Muscle layer of duodenum (tissue), 2 donors: ENCODE measurements around the gene LRFN4.

Experiments used
- H3K27ac ChIP-seq: one replicate; pipeline ENCODE4 v1.7.0; 2013; ENCODE audit warnings: mild to moderate bottlenecking, low read length
- H3K27me3 ChIP-seq: one replicate; pipeline ENCODE4 v1.7.0; 2013; ENCODE audit warnings: low read depth, mild to moderate bottlenecking, control low read depth, low read length
- H3K36me3 ChIP-seq, 2 donors: one replicate each; pipeline ENCODE4 v1.7.0; 2013; ENCODE audit warnings: low read length in 2 of 2, control low read depth in 1 of 2, mild to moderate bottlenecking in 1 of 2; ENCODE audit not compliant: insufficient read depth in 2 of 2, control insufficient read depth in 1 of 2
- H3K4me1 ChIP-seq, 2 donors: one replicate each; pipeline ENCODE4 v1.7.0; 2013; ENCODE audit warnings: low read length in 2 of 2, mild to moderate bottlenecking in 2 of 2, control low read depth in 1 of 2, moderate library complexity in 1 of 2; ENCODE audit not compliant: insufficient read depth in 2 of 2, control insufficient read depth in 1 of 2
- H3K4me3 ChIP-seq, 2 donors: one replicate each; pipeline ENCODE4 v1.7.0; 2013; ENCODE audit warnings: low read length in 2 of 2, low read depth in 1 of 2, mild to moderate bottlenecking in 1 of 2
- H3K9me3 ChIP-seq, 2 donors: one replicate each; pipeline ENCODE4 v1.7.0; 2013; ENCODE audit warnings: low read length in 2 of 2, control low read depth in 1 of 2, mild to moderate bottlenecking in 1 of 2; ENCODE audit not compliant: control insufficient read depth in 1 of 2
- donor health status: healthy.

The LRFN4 gene

GRCh38 chr11:66860449-66860831, 3.6 kb downstream of the LRFN4 start:
- no peak overlapping the region for H3K27ac ChIP-seq
- no peaks in the 10 kb centered on the region for H3K9me3 ChIP-seq
- H3K27me3 ChIP-seq, result no peaks in the 10 kb centered on the region
- H3K4me3 ChIP-seq, result no peak overlapping the region
- peaks cover 4% of the 10 kb centered on the region in 2 donors for H3K4me1 ChIP-seq
- no peaks in the 10 kb centered on the region for H3K36me3 ChIP-seq

- Histone ChIP-seq H3K36me3 (no peaks in the 10 kb centered on the region), H3K27me3 (no peaks in the 10 kb centered on the region), H3K9me3 (no peaks in the 10 kb centered on the region), H3K4me1 (no peaks in the 10 kb centered on the region), H3K27ac (no peak overlapping the region), H3K4me3 (no peak overlapping the region)
Measured at GRCh38 chr11:66861038-66861773, 4.3 kb downstream of the LRFN4 start.

- Histone ChIP-seq H3K36me3 (no peaks in the 10 kb centered on the region), H3K4me1 (no peaks in the 10 kb centered on the region), H3K27ac (no peak overlapping the region), H3K9me3 (no peaks in the 10 kb centered on the region), H3K27me3 (no peaks in the 10 kb centered on the region), H3K4me3 (no peak overlapping the region)
Measured at GRCh38 chr11:66861774-66862558, 5.1 kb downstream of the LRFN4 start.

GRCh38 chr11:66862559-66863037, 5.7 kb downstream of the LRFN4 start:
- H3K9me3 ChIP-seq, result no peaks in the 10 kb centered on the region
- no peaks in the 10 kb centered on the region for H3K36me3 ChIP-seq
- H3K4me1 ChIP-seq, result no peaks in the 10 kb centered on the region
- H3K27ac ChIP-seq, result no peak overlapping the region
- no peak overlapping the region for H3K4me3 ChIP-seq
- H3K27me3 ChIP-seq, result no peaks in the 10 kb centered on the region

- no peaks in the 10 kb centered on the region for H3K4me1 ChIP-seq
- H3K36me3 ChIP-seq, result no peaks in the 10 kb centered on the region
- no peak overlapping the region for H3K27ac ChIP-seq
- H3K27me3 ChIP-seq, result no peaks in the 10 kb centered on the region
- H3K4me3 ChIP-seq, result no peak overlapping the region
- H3K9me3 ChIP-seq, result no peaks in the 10 kb centered on the region
Measured at GRCh38 chr11:66863428-66864125, 6.7 kb downstream of the LRFN4 start.

- Histone ChIP-seq H3K27me3 (no peaks in the 10 kb centered on the region), H3K4me3 (no peak overlapping the region), H3K36me3 (no peaks in the 10 kb centered on the region), H3K4me1 (no peaks in the 10 kb centered on the region), H3K9me3 (no peaks in the 10 kb centered on the region), H3K27ac (no peak overlapping the region)
Measured at GRCh38 chr11:66864172-66864901, 7.5 kb downstream of the LRFN4 start.

- Histone ChIP-seq H3K4me1 (no peaks in the 10 kb centered on the region), H3K27ac (no peak overlapping the region), H3K27me3 (no peaks in the 10 kb centered on the region), H3K4me3 (no peak overlapping the region), H3K36me3 (peaks cover 0 to 7% of the 10 kb centered on the region in 2 donors), H3K9me3 (no peaks in the 10 kb centered on the region)
Measured at GRCh38 chr11:66864924-66865697, 8.2 kb downstream of the LRFN4 start.

GRCh38 chr11:66866007-66866406, 9.1 kb downstream of the LRFN4 start:
- peaks cover 0 to 8% of the 10 kb centered on the region in 2 donors for H3K36me3 ChIP-seq
- no peaks in the 10 kb centered on the region for H3K27me3 ChIP-seq
- H3K9me3 ChIP-seq, result no peaks in the 10 kb centered on the region
- H3K4me3 ChIP-seq, result no peak overlapping the region
- H3K4me1 ChIP-seq, result no peaks in the 10 kb centered on the region
- no peak overlapping the region for H3K27ac ChIP-seq

GRCh38 chr11:66866511-66866986, 9.7 kb downstream of the LRFN4 start:
- Histone ChIP-seq H3K27me3 (no peaks in the 10 kb centered on the region), H3K4me3 (no peak overlapping the region), H3K4me1 (no peaks in the 10 kb centered on the region), H3K36me3 (peaks cover 0 to 13% of the 10 kb centered on the region in 2 donors), H3K9me3 (no peaks in the 10 kb centered on the region), H3K27ac (no peak overlapping the region)

- Histone ChIP-seq H3K27ac (no peak overlapping the region), H3K4me3 (no peak overlapping the region), H3K36me3 (peaks cover 0 to 16% of the 10 kb centered on the region in 2 donors), H3K4me1 (no peaks in the 10 kb centered on the region), H3K9me3 (no peaks in the 10 kb centered on the region), H3K27me3 (no peaks in the 10 kb centered on the region)
Measured at GRCh38 chr11:66867425-66868040, 10.7 kb downstream of the LRFN4 start.
